Cardiac muscle cell (in vitro differentiated cells and primary cell): Measurements from ENCODE around the gene TBPL2. TPM values are rescaled to one million over a fixed set of nuclear protein-coding genes. Genes with fewer than 3 reads are reported as not detected.
A peak's percentile ranks its signal among the peaks of the same experiment; 100 is the strongest.

ENCODE experiments used
- DNase-seq, 2 donors: peaks; one replicate each; pipeline versions ENCODE4 v3.0.0 to v3.0.0-alpha.2; 2010 to 2017; ENCODE audit warnings: low read depth in 1 of 2, low spot score in 1 of 2
- H3K27ac ChIP-seq: fragments of 200-600 bp; sonication (generic); 2 replicates; pipeline ENCODE4 v1.5.1; 2016
- H3K27me3 ChIP-seq: fragments of 200-600 bp; sonication (generic); 2 replicates; pipeline ENCODE4 v1.6.0; 2016; ENCODE audit warnings: control low read depth
- H3K36me3 ChIP-seq: fragments of 200-600 bp; sonication (generic); 2 replicates; pipeline ENCODE4 v1.5.1; 2016; ENCODE audit warnings: control low read depth
- H3K4me1 ChIP-seq: fragments of 200-600 bp; sonication (generic); 2 replicates; pipeline ENCODE4 v1.8.1; 2017; ENCODE audit warnings: low read depth, mild to moderate bottlenecking, mixed run types
- H3K4me3 ChIP-seq: fragments of 200-600 bp; sonication (generic); 2 replicates; pipeline ENCODE4 v1.5.1; 2016; ENCODE audit warnings: mild to moderate bottlenecking
- H3K9me3 ChIP-seq: fragments of 200-600 bp; sonication (generic); 2 replicates; pipeline ENCODE4 v1.5.1; 2017; ENCODE audit warnings: low read depth, mild to moderate bottlenecking, control low read depth
- polyA plus RNA-seq: library from polyadenylated mRNA; unstranded; fragments of >200 nt; fragmentation: Nextera tagmentation; extraction: Ambion mirVana; gene quantifications from 2 replicates; pipeline ENCODE4 v1.2.1, GENCODE V29; 2016
- total RNA-seq: library from RNA; depleted of rRNA; stranded (reverse); fragments of >200 nt; gene quantifications from 2 replicates; pipeline ENCODE4 v1.2.3, GENCODE V29; 2016
- TF ChIP-seq, protein P1 (sequence below): IDR thresholded peaks from 2 replicates; pipeline ENCODE4 v1.5.1; 2012; ENCODE audit warnings: low read depth, mild to moderate bottlenecking, low read length

The TBPL2 gene
- total and polyA plus RNA-seq, 2 experiments from 2014 or later, result not detected

DNA sequence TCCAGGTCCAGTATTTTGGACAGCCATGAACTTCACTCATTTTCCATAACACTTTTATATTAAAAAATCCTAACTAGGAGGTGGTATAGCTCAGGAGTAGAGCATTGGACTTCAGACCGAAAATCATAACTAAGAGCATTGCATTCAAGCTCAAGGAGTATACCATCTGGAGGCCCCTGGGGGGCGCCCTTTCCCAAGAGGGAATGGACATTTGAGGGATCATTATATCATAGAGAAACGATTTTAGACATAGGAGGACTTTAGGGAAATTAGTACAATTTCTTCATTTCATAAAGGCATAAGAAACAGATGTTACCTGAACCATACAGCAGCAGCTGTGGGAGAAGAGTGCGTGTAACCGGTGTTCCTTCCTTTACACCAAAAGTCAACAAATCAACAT is 23.6 kb downstream of the TBPL2 start:
- no peaks in the 10 kb centered on the region for H3K27me3 ChIP-seq
- H3K9me3 ChIP-seq, result no peaks in the 10 kb centered on the region
- H3K4me3 ChIP-seq, result no peak overlapping the region
- peak; percentile 26 to 53 for DNase-seq
- H3K4me1 ChIP-seq, result no peaks in the 10 kb centered on the region
- no peak overlapping the region for H3K27ac ChIP-seq
- H3K36me3 ChIP-seq, result no peaks in the 10 kb centered on the region
- TF ChIP-seq, protein P1, sequence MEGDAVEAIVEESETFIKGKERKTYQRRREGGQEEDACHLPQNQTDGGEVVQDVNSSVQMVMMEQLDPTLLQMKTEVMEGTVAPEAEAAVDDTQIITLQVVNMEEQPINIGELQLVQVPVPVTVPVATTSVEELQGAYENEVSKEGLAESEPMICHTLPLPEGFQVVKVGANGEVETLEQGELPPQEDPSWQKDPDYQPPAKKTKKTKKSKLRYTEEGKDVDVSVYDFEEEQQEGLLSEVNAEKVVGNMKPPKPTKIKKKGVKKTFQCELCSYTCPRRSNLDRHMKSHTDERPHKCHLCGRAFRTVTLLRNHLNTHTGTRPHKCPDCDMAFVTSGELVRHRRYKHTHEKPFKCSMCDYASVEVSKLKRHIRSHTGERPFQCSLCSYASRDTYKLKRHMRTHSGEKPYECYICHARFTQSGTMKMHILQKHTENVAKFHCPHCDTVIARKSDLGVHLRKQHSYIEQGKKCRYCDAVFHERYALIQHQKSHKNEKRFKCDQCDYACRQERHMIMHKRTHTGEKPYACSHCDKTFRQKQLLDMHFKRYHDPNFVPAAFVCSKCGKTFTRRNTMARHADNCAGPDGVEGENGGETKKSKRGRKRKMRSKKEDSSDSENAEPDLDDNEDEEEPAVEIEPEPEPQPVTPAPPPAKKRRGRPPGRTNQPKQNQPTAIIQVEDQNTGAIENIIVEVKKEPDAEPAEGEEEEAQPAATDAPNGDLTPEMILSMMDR, result peak; percentile 52

DNA sequence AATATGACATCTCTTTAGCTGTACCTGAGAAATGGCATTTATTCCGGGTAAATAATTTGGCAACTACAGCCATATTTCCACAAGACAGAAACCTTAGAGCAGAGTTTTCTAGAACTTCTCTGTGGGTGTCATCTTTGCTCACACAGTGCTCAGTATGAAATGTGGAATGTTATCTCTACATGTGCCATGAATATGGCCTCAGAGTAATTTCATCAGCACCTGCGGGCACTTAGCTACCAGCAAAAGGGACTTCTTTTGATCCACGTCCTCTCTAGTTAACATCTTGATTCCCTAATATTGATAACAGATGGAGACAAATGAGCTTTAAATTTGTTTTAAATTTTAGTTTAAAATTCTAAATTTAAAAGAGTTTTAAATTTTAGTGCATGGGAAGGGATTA is 25.9 kb downstream of the TBPL2 start:
- no peak for DNase-seq
- no peak overlapping the region for H3K27ac ChIP-seq
- peaks cover 7% of the 10 kb centered on the region for H3K4me1 ChIP-seq
- TF ChIP-seq, protein P1, result no peak
- no peaks in the 10 kb centered on the region for H3K27me3 ChIP-seq
- no peak overlapping the region for H3K4me3 ChIP-seq
- H3K9me3 ChIP-seq, result no peaks in the 10 kb centered on the region
- no peaks in the 10 kb centered on the region for H3K36me3 ChIP-seq

DNA sequence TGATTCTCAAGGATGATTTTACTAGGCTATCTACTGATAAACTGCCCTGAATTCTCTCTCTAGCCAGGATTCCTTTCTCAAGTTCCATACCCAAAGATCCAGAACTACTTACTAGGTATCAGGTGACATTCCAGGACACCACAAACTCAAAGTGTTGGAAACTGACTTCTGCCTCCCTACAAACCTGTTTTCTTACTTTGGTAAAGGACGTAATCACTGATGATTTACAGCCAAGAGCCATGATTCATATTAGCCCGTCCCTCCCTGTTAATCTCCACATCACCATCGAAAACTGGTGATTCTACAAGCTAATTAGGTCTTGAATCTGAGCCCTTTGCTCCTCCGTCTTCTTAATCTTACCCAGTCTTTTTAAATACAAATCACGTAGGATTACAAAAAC is 27.7 kb downstream of the TBPL2 start:
- TF ChIP-seq, protein P1, result no peak
- no peak overlapping the region for H3K27ac ChIP-seq
- DNase-seq, result no peak
- no peaks in the 10 kb centered on the region for H3K27me3 ChIP-seq
- no peaks in the 10 kb centered on the region for H3K36me3 ChIP-seq
- H3K4me1 ChIP-seq, result peaks cover 7% of the 10 kb centered on the region
- H3K4me3 ChIP-seq, result no peak overlapping the region
- H3K9me3 ChIP-seq, result no peaks in the 10 kb centered on the region

DNA sequence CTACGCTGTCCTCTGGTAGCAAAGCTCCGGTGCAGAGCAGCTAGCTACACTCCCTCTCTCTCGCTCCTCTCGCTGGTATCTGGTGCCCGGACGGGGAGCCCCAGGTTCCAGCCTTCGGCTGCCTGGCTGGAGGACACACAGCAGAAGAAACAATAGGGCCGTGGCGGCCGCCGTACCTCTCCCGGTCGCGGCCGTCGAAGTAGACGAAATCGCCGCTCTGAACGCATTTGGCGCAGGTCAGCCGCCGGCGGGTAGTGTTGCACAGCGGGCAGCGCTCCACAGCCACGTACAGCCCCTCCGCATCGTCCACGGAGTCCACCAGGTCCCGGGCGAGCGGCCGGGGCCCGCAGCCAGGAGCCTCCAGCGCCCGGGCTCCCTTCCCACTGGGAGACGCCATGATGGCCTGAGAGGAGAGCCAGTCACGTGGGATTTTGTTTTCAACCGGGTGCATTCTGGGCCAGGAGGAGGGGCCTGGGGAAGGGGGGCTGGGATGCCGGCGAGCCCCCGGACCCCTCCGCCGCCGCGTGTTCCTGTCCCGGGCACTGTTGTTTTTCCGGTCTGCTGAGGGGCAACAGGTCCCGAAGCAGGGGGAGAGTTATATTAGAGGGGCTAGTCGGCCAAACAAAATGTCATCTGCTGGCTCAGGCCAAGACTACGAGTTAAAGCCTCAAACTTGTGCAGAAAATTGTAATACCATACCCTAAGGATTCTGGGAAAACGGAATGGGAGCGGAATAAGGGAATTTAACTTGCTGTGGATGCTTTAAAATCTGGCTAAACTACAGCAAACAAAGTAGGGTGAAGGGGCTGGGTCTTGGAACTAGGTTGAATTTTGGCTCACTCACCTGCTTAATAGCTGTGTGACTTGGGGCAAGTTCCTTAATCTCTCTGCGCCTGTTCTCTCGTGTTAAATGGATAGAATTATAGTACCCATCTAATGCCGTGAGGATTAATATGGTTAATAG is 28.7 kb downstream of the TBPL2 start, which contains the start of gene ATG14:
Gene ATG14 (minus strand): TSS at position 405 of the 964 bp plus-strand sequence. CDS start 8 bp downstream, at position 397.
- H3K4me1 ChIP-seq, result peaks cover 7% of the 10 kb centered on the region
- no peaks in the 10 kb centered on the region for H3K9me3 ChIP-seq
- H3K36me3 ChIP-seq, result no peaks in the 10 kb centered on the region
- H3K27me3 ChIP-seq, result no peaks in the 10 kb centered on the region
- H3K27ac ChIP-seq, result peak within 1 kb of the TSS; percentile 88
- peak within 1 kb of the TSS; percentile 87 for H3K4me3 ChIP-seq
- TF ChIP-seq, protein P1, result no peak
- peak; percentile 86 to 92 for DNase-seq

DNA sequence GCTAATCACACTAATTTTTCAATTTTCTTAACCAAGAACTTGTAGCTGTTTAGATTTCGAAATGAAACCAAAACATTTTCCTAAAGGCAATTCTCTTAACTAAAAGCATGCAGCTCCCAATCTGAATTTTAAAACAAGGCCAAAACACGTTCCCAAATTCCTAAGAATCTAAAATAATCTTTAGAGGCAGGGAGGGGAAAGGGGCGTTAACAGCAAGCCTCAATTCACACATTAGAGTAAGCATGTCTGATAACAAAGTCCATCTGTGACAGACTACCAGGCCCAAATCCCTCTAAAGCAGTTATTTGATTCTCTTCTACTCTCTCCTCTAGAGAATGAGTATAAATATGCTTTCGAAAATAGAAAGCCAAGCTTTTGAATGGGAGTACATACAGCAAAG is 29.5 kb downstream of the TBPL2 start:
- TF ChIP-seq, protein P1, result no peak
- Histone ChIP-seq H3K4me3 (peak overlapping the region; percentile 87), H3K27me3 (no peaks in the 10 kb centered on the region), H3K36me3 (no peaks in the 10 kb centered on the region), H3K9me3 (no peaks in the 10 kb centered on the region), H3K27ac (peak overlapping the region; percentile 88), H3K4me1 (peaks cover 7% of the 10 kb centered on the region)
- DNase-seq, result no peak
